Calu3 (cell line): ENCODE results near the gene ZNF546. TPM values are rescaled to one million over a fixed set of nuclear protein-coding genes. Genes with fewer than 3 reads are reported as not detected.
A peak's percentile ranks its signal among the peaks of the same experiment; 100 is the strongest.

Source experiments
- BruUV-seq: library from RNA; stranded (reverse); fragments of 400-500 nt; replicated peaks from 2 replicates; lab custom pipeline; 2021; lab: Mats Ljungman, UMichigan
- CTCF ChIA-PET: fragments of 300-600 bp; sonication (Branson Sonifier 250); formaldehyde crosslinking; loops from one replicate; lab custom pipeline; 2022; ENCODE audit warnings: antibody characterized with exemption; lab: Charles Lee
- DNase-seq: peaks from one replicate; pipeline ENCODE4 v3.0.0; 2022
- H3K27ac Mint-ChIP-seq: one replicate; pipeline ENCODE4 v1.8.0; 2022; ENCODE audit warnings: mixed read lengths; ENCODE audit not compliant: unreplicated experiment
- H3K27me3 Mint-ChIP-seq: one replicate; pipeline ENCODE4 v1.8.0; 2022; ENCODE audit warnings: mixed read lengths; ENCODE audit not compliant: unreplicated experiment
- H3K36me3 Mint-ChIP-seq: one replicate; pipeline ENCODE4 v1.8.0; 2022; ENCODE audit warnings: mild to moderate bottlenecking, moderate library complexity, mixed read lengths; ENCODE audit not compliant: insufficient read depth, unreplicated experiment
- H3K4me1 Mint-ChIP-seq: one replicate; pipeline ENCODE4 v1.8.0; 2022; ENCODE audit warnings: mild to moderate bottlenecking, low read depth, mixed read lengths; ENCODE audit not compliant: unreplicated experiment
- H3K4me3 Mint-ChIP-seq: one replicate; pipeline ENCODE4 v1.8.0; 2022; ENCODE audit warnings: mild to moderate bottlenecking, low read depth, moderate library complexity, mixed read lengths; ENCODE audit not compliant: unreplicated experiment
- H3K9me3 Mint-ChIP-seq: one replicate; pipeline ENCODE4 v1.8.0; 2022; ENCODE audit warnings: low read depth, mixed read lengths; ENCODE audit not compliant: unreplicated experiment
- intact Hi-C: fragments of 100-400 bp; cut with micrococcal nuclease; formaldehyde crosslinking; loops from one replicate; pipeline ENCODE4 v1.10.0; 2022; ENCODE audit not compliant: unreplicated experiment
- total RNA-seq: library from RNA; stranded (reverse); gene quantifications from 2 replicates; pipeline ENCODE4 v1.2.3, GENCODE V29; 2022
- TF ChIP-seq, protein P1 (sequence below): fragments of 200-600 bp; IDR thresholded peaks from one replicate; pipeline ENCODE4 v1.8.0; 2022; ENCODE audit warnings: antibody characterized with exemption; ENCODE audit not compliant: unreplicated experiment

ZNF546 gene
- total RNA-seq, 1 experiment from 2014 or later = 4.7 TPM

DNA sequence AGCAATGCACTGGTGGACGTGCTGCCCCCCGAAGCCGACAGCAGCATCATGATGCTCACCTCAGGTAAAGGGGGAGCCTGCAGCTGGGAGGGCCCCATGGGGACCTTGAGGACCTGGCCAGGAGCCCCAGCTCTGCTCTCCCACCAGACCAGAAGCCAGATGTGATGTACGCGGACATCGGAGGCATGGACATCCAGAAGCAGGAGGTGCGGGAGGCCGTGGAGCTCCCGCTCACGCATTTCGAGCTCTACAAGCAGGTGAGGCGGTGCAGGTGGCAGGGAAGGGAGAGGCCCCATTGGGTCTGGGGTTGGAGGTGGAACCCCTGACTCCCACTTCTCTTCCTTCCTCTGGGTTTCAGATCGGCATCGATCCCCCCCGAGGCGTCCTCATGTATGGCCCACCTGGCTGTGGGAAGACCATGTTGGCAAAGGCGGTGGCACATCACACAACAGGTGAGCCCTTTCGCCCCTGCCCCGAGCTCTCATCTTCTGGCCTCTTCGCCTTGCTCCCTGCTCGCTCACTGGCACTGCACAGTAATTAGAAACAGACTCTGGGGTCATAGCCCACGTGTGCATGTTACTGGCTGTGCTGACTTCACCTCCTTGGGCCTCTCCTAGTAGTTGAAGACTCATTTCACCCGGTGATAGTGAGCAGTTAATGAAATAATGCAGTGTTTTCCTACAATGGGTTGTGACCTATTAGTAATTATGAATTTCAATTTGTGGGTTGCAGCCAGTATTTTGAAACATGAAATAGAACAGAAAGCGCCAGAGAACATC lies 22.3 kb upstream of the ZNF546 start:
- peaks cover 95% of the 10 kb centered on the region for H3K36me3 Mint-ChIP-seq
- TF ChIP-seq, protein P1, sequence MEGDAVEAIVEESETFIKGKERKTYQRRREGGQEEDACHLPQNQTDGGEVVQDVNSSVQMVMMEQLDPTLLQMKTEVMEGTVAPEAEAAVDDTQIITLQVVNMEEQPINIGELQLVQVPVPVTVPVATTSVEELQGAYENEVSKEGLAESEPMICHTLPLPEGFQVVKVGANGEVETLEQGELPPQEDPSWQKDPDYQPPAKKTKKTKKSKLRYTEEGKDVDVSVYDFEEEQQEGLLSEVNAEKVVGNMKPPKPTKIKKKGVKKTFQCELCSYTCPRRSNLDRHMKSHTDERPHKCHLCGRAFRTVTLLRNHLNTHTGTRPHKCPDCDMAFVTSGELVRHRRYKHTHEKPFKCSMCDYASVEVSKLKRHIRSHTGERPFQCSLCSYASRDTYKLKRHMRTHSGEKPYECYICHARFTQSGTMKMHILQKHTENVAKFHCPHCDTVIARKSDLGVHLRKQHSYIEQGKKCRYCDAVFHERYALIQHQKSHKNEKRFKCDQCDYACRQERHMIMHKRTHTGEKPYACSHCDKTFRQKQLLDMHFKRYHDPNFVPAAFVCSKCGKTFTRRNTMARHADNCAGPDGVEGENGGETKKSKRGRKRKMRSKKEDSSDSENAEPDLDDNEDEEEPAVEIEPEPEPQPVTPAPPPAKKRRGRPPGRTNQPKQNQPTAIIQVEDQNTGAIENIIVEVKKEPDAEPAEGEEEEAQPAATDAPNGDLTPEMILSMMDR = no peak
- no peak overlapping the region for H3K4me3 Mint-ChIP-seq
- H3K9me3 Mint-ChIP-seq = peaks cover 6% of the 10 kb centered on the region
- no peaks in the 10 kb centered on the region for H3K27me3 Mint-ChIP-seq
- DNase-seq = no peak
- H3K4me1 Mint-ChIP-seq = peaks cover 22% of the 10 kb centered on the region
- no peak overlapping the region for H3K27ac Mint-ChIP-seq
- CTCF ChIA-PET = no interaction called here
- intact Hi-C loops = loop anchor here (5.0 kb wide), 2 partner anchors 62 to 182 kb away; no protein-coding TSS in a partner anchor
- no TSS peak for BruUV-seq

DNA sequence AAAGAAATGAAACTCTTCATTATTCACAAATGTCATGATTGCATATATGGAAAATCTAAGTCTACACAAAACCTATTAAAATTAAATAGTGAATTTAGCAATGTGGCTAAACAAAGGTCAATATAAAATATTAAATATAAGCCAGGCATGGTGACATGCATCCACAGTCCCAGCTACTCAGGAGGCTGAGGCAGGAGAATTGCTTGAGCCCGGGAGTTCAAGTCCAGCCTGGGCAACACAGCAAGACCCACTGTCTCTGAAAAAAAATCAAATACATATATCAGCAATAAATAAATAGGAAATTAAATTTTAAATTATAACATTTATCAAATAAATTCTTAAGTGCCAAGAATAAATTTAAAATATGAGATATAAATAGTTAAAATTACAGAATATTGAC lies 14.0 kb upstream of the ZNF546 start:
- TF ChIP-seq, protein P1 = no peak
- Mint-ChIP-seq H3K36me3 (peaks cover 94% of the 10 kb centered on the region), H3K27me3 (no peaks in the 10 kb centered on the region), H3K4me1 (no peaks in the 10 kb centered on the region), H3K4me3 (no peak overlapping the region), H3K27ac (peak overlapping the region; percentile 44), H3K9me3 (peaks cover 21% of the 10 kb centered on the region)
- no peak for DNase-seq
- BruUV-seq = no TSS peak
- CTCF ChIA-PET = no interaction called here
- intact Hi-C loops = no loop called here

DNA sequence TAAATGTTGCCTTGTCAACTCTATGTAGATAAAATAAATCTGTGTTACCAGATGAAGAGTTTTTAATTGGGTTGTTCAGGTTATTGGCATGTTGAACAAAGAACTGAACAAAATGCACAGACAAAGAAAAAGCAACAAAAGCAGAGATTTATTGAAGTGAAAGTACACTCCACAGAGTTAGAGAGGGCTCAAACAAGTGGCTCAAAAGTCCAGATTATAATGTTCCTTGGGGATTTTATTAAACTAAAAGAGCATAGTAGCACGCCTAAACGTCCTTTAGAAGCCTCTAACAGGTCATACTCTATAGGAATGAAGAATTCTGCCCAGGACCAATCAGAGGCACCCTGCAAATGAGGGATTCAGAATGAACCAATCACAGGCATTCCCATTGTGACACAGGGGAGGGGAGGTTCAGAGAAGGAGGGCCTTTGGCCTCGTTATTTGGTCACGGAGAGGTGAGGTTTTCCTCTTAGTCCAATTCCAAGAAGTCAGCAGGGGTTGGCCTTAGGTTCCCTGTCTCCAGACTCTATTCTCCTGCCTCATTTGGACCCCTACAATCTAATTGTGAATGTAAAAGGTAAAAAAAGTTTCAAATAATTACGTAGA lies 13.1 kb upstream of the ZNF546 start:
- TF ChIP-seq, protein P1 = no peak
- H3K36me3 Mint-ChIP-seq = peaks cover 90% of the 10 kb centered on the region
- H3K27ac Mint-ChIP-seq = peak overlapping the region; percentile 44
- BruUV-seq = no TSS peak
- no peak overlapping the region for H3K4me3 Mint-ChIP-seq
- H3K27me3 Mint-ChIP-seq = no peaks in the 10 kb centered on the region
- intact Hi-C loops = no loop called here
- CTCF ChIA-PET = no interaction called here
- H3K9me3 Mint-ChIP-seq = peaks cover 21% of the 10 kb centered on the region
- no peaks in the 10 kb centered on the region for H3K4me1 Mint-ChIP-seq
- no peak for DNase-seq

DNA sequence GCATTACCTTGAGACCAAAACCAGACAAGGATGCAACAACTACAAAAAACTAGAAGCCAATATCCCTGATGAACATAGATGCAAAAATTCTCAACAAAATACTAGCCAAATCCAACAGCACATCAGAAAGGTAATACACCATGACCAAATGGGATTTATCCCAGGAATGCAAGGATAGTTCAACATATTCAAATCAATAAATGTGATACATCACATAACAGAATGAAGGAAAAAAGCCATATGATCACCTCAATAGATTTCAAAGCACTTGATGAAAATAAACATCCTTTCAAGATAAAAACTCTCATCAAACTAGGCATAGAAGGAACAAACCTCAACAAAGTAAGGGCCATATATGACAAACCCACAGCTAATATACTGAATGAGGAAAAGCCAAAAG lies 10.2 kb upstream of the ZNF546 start:
- peaks cover 21% of the 10 kb centered on the region for H3K9me3 Mint-ChIP-seq
- no peaks in the 10 kb centered on the region for H3K4me1 Mint-ChIP-seq
- intact Hi-C loops = no loop called here
- no peak for DNase-seq
- H3K27me3 Mint-ChIP-seq = no peaks in the 10 kb centered on the region
- BruUV-seq = no TSS peak
- no peak overlapping the region for H3K27ac Mint-ChIP-seq
- CTCF ChIA-PET = no interaction called here
- peaks cover 61% of the 10 kb centered on the region for H3K36me3 Mint-ChIP-seq
- H3K4me3 Mint-ChIP-seq = no peak overlapping the region
- TF ChIP-seq, protein P1 = no peak
